HepG2 (cell line): ENCODE data around the gene EIF1. TPM values are rescaled to one million over a fixed set of nuclear protein-coding genes. Genes with fewer than 3 reads are reported as not detected.
A peak's percentile ranks its signal among the peaks of the same experiment; 100 is the strongest.

ENCODE experiments used
- BHLHE40 ChIP-seq: IDR thresholded peaks from 2 replicates; pipeline ENCODE4 v1.6.1; 2011; ENCODE audit warnings: low read length, improper control_type of control experiment
- CAMTA2 ChIP-seq: sonication (generic); formaldehyde crosslinking; IDR thresholded peaks from 2 replicates; pipeline ENCODE4 v1.4.0; 2020; ENCODE audit warnings: mild to moderate bottlenecking, missing genetic modification reagents, borderline replicate concordance
- KLF15 ChIP-seq: sonication (generic); formaldehyde crosslinking; IDR thresholded peaks from 2 replicates; pipeline ENCODE4 v1.8.1; 2023; ENCODE audit warnings: borderline replicate concordance, mild to moderate bottlenecking, inconsistent platforms, missing genetic modification reagents, mixed read lengths
- KLF6 ChIP-seq: IDR thresholded peaks from 2 replicates; pipeline ENCODE4 v1.8.0; 2016; ENCODE audit warnings: missing biosample characterization, missing genetic modification reagents
- KLF9 ChIP-seq: IDR thresholded peaks from 2 replicates; pipeline ENCODE4 v1.6.1; 2016; ENCODE audit warnings: low read depth
- NCOA5 ChIP-seq: sonication (generic); formaldehyde crosslinking; IDR thresholded peaks from 2 replicates; pipeline ENCODE4 v1.4.0; 2020; ENCODE audit warnings: missing genetic modification reagents
- NFE2 ChIP-seq: sonication (generic); formaldehyde crosslinking; IDR thresholded peaks from 2 replicates; pipeline ENCODE4 v1.4.0; 2020; ENCODE audit warnings: missing genetic modification reagents
- PHF8 ChIP-seq: sonication (generic); formaldehyde crosslinking; IDR thresholded peaks from 2 replicates; pipeline ENCODE4 v1.5.0; 2020; ENCODE audit warnings: missing genetic modification reagents
- SIX4 ChIP-seq: sonication (generic); formaldehyde crosslinking; IDR thresholded peaks from 2 replicates; pipeline ENCODE4 v1.4.0; 2020; ENCODE audit warnings: missing genetic modification reagents
- SP1 ChIP-seq, 2 experiments: fragments of 450-650 bp in 1 of 2; sonication (generic) in 1 of 2; formaldehyde crosslinking in 1 of 2; IDR thresholded peaks; 2 replicates each; pipeline versions ENCODE4 v1.4.0 to v1.6.1; 2016 to 2020; ENCODE audit warnings: missing genetic modification reagents in 1 of 2
- SP5 ChIP-seq: IDR thresholded peaks from 2 replicates; pipeline ENCODE4 v1.6.1; 2016; ENCODE audit warnings: low read depth, borderline replicate concordance
- TBP ChIP-seq: sonication (generic); formaldehyde crosslinking; IDR thresholded peaks from 2 replicates; pipeline ENCODE4 v1.5.0; 2020; ENCODE audit warnings: missing genetic modification reagents
- U2AF1 ChIP-seq: fragments of 200-400 bp; formaldehyde crosslinking; optimal IDR thresholded peaks from 2 replicates; pipeline ENCODE3; 2017; ENCODE audit warnings: mild to moderate bottlenecking, low read depth, low read length
- ZC3H4 ChIP-seq: sonication (generic); formaldehyde crosslinking; IDR thresholded peaks from 2 replicates; pipeline ENCODE4 v1.4.0; 2020; ENCODE audit warnings: missing genetic modification reagents, borderline replicate concordance
- ZFP36 ChIP-seq: fragments of 150-350 bp; IDR thresholded peaks from 2 replicates; pipeline ENCODE4 v1.6.1; 2018; ENCODE audit warnings: borderline replicate concordance, low read length, low read depth; ENCODE audit not compliant: partially characterized antibody
- ZNF567 ChIP-seq: sonication (generic); formaldehyde crosslinking; IDR thresholded peaks from 2 replicates; pipeline ENCODE4 v1.8.1; 2023; ENCODE audit warnings: mild to moderate bottlenecking, missing genetic modification reagents, borderline replicate concordance
- ZNF570 ChIP-seq: sonication (generic); formaldehyde crosslinking; IDR thresholded peaks from 2 replicates; pipeline ENCODE4 v1.4.0; 2020; ENCODE audit warnings: mild to moderate bottlenecking, missing genetic modification reagents, borderline replicate concordance
- ZNF839 ChIP-seq: sonication (generic); formaldehyde crosslinking; IDR thresholded peaks from 2 replicates; pipeline ENCODE4 v1.4.0; 2020; ENCODE audit warnings: missing genetic modification reagents, mild to moderate bottlenecking, borderline replicate concordance
- polyA plus RNA-seq, 8 experiments: library from polyadenylated mRNA; depleted of rRNA in 3 of 8; stranded (reverse) in 7 of 8; unstranded in 1 of 8; fragments of >200 nt; fragmentation: Illumina TruSeq in 4 of 8; extraction: Trizol in 4 of 8; gene quantifications; 2 replicates each; pipeline versions ENCODE4 v1.2.1 to v1.2.3, GENCODE V29; 2011 to 2016; ENCODE audit warnings: low read depth in 4 of 8, missing spikeins in 1 of 8, mixed read lengths in 1 of 8; ENCODE audit not compliant: insufficient read depth in 1 of 8
- total RNA-seq, 5 experiments: library from RNA; depleted of rRNA; stranded (reverse); fragments of >200 nt; fragmentation: Illumina TruSeq; extraction: Trizol; gene quantifications; 2 replicates each; pipeline ENCODE4 v1.2.3, GENCODE V29; 2016; ENCODE audit warnings: low read depth in 1 of 5
- TF ChIP-seq, protein P1 (sequence below): sonication (generic); formaldehyde crosslinking; IDR thresholded peaks from 2 replicates; pipeline ENCODE4 v1.5.0; 2020; ENCODE audit warnings: missing genetic modification reagents
- TF ChIP-seq, protein P2 (sequence below), 2 experiments: sonication (generic) in 1 of 2; formaldehyde crosslinking in 1 of 2; IDR thresholded peaks; 2 replicates each; pipeline versions ENCODE4 v1.4.0 to v1.6.1; 2016 to 2020; ENCODE audit warnings: borderline replicate concordance in 1 of 2, low read depth in 1 of 2, mild to moderate bottlenecking in 1 of 2, missing genetic modification reagents in 1 of 2
- TF ChIP-seq, protein P3 (sequence below): IDR thresholded peaks from 2 replicates; pipeline ENCODE4 v1.6.1; 2012; ENCODE audit warnings: low read length, improper control_type of control experiment

The EIF1 gene
- total and polyA plus RNA-seq, 2 of the 13 experiments (the other 11 are each of a cell fraction or from before 2014, with no cell fraction given) = 147 to 517 TPM

DNA sequence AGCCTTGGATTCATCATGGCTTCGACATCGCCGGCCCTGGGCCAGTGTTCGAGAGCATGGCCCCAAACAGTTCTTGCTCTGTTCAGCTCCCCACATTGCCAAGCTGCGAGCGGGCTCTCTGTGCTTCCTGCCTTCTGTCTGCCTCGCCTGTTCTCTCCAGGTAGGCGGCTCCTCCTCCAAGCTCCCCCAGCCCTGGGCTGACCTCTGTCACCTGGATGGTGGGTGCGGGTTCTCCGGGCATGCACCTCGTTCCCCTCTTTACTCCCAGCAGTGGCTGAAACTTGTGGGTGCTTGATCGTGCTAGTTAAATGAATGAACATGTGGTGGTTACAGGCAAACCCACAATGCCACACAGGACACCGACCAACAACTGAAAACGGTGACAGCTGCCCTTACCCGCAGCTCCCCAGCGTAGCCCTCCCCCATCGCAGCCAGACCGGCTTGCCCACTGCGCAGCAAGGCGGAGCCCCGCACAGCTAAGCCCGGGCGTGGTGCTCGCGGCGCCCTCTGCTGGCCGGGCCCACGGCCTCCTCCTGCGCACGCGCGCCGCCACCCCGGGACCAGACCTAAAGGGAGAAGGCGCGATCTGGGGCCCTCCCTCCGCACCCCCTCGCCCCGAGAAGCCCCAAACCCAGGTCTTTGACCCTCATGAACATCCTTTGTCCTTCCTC, 23.0 kb upstream of the EIF1 start (continued):
- TF ChIP-seq, protein P1, sequence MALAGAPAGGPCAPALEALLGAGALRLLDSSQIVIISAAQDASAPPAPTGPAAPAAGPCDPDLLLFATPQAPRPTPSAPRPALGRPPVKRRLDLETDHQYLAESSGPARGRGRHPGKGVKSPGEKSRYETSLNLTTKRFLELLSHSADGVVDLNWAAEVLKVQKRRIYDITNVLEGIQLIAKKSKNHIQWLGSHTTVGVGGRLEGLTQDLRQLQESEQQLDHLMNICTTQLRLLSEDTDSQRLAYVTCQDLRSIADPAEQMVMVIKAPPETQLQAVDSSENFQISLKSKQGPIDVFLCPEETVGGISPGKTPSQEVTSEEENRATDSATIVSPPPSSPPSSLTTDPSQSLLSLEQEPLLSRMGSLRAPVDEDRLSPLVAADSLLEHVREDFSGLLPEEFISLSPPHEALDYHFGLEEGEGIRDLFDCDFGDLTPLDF (CRISPR knock-in tag) = no peak
- TF ChIP-seq ZFP36 (no peak), CAMTA2 (CRISPR knock-in tag) (peak; percentile 94; the same call in 1 of the 2 replicates), KLF9 (CRISPR knock-in tag) (0 out of 2 replicates have a peak, but pooled peaks have one; percentile 71), U2AF1 (no peak), SP1 (IDR thresholded peaks at IDR 0.05) (no peak), SP1 (CRISPR knock-in tag; IDR thresholded peaks at IDR 0.05) (peak; percentile 63; the same call in 1 of the 2 replicates), KLF6 (CRISPR knock-in tag) (peak; percentile 86; the same call in 1 of the 2 replicates), NCOA5 (CRISPR knock-in tag) (no peak), PHF8 (CRISPR knock-in tag) (peak; percentile 63; the same call in 1 of the 2 replicates), ZC3H4 (CRISPR knock-in tag) (no peak), ZNF567 (no peak; the same call in 1 of the 2 replicates), ZNF839 (peak; percentile 94), KLF15 (no peak), ZNF570 (CRISPR knock-in tag) (no peak), SP5 (CRISPR knock-in tag) (peak; percentile 60; the same call in 1 of the 2 replicates), NFE2 (no peak; the same call in 1 of the 2 replicates), SIX4 (no peak), TBP (no peak), BHLHE40 (0 out of 2 replicates have a peak, but pooled peaks have one; percentile 36)
- TF ChIP-seq, protein P2, sequence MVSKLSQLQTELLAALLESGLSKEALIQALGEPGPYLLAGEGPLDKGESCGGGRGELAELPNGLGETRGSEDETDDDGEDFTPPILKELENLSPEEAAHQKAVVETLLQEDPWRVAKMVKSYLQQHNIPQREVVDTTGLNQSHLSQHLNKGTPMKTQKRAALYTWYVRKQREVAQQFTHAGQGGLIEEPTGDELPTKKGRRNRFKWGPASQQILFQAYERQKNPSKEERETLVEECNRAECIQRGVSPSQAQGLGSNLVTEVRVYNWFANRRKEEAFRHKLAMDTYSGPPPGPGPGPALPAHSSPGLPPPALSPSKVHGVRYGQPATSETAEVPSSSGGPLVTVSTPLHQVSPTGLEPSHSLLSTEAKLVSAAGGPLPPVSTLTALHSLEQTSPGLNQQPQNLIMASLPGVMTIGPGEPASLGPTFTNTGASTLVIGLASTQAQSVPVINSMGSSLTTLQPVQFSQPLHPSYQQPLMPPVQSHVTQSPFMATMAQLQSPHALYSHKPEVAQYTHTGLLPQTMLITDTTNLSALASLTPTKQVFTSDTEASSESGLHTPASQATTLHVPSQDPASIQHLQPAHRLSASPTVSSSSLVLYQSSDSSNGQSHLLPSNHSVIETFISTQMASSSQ (IDR thresholded peaks at IDR 0.05; ENCODE audit: low read depth) = no peak
- TF ChIP-seq, protein P2 (CRISPR knock-in tag; IDR thresholded peaks at IDR 0.05; ENCODE audit: borderline replicate concordance) = no peak
- TF ChIP-seq, protein P3, sequence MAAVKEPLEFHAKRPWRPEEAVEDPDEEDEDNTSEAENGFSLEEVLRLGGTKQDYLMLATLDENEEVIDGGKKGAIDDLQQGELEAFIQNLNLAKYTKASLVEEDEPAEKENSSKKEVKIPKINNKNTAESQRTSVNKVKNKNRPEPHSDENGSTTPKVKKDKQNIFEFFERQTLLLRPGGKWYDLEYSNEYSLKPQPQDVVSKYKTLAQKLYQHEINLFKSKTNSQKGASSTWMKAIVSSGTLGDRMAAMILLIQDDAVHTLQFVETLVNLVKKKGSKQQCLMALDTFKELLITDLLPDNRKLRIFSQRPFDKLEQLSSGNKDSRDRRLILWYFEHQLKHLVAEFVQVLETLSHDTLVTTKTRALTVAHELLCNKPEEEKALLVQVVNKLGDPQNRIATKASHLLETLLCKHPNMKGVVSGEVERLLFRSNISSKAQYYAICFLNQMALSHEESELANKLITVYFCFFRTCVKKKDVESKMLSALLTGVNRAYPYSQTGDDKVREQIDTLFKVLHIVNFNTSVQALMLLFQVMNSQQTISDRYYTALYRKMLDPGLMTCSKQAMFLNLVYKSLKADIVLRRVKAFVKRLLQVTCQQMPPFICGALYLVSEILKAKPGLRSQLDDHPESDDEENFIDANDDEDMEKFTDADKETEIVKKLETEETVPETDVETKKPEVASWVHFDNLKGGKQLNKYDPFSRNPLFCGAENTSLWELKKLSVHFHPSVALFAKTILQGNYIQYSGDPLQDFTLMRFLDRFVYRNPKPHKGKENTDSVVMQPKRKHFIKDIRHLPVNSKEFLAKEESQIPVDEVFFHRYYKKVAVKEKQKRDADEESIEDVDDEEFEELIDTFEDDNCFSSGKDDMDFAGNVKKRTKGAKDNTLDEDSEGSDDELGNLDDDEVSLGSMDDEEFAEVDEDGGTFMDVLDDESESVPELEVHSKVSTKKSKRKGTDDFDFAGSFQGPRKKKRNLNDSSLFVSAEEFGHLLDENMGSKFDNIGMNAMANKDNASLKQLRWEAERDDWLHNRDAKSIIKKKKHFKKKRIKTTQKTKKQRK = no peak
